Body of pancreas (tissue), 4 donors: ENCODE measurements around the gene FETUB. TPM values are rescaled to one million over a fixed set of nuclear protein-coding genes. Genes with fewer than 3 reads are reported as not detected.

Source experiments
- ATAC-seq: fragments of 150-250 bp; one replicate; pipeline ENCODE4 v1.9.1; 2016
- DNase-seq, 4 donors: peaks; one replicate each; pipeline ENCODE4 v3.0.0-alpha.2; 2019
- H3K27ac ChIP-seq, 4 donors: fragments of 200-600 bp; sonication (generic); 1 replicate in 3 of 4; 2 replicates in 1 of 4; pipeline versions ENCODE4 v1.5.1 to v1.6.1; 2016 to 2019; ENCODE audit warnings: mild to moderate bottlenecking in 1 of 4, mixed read lengths in 1 of 4, moderate library complexity in 1 of 4
- H3K27me3 ChIP-seq, 2 donors: fragments of 200-600 bp; sonication (generic); one replicate each; pipeline ENCODE4 v1.6.0; 2016; ENCODE audit warnings: mild to moderate bottlenecking in 1 of 2
- H3K36me3 ChIP-seq, 2 donors: fragments of 200-600 bp; sonication (generic); replicated peaks in 1 of 2; 2 replicates each; pipeline ENCODE4 v1.5.1; 2016; ENCODE audit warnings: low read depth in 2 of 2; ENCODE audit not compliant: insufficient read depth in 1 of 2
- H3K4me1 ChIP-seq: fragments of 200-600 bp; sonication (generic); one replicate; pipeline ENCODE4 v1.6.0; 2016
- H3K4me3 ChIP-seq, 2 donors: fragments of 200-600 bp; sonication (generic); 1 replicate in 1 of 2; 2 replicates in 1 of 2; pipeline ENCODE4 v1.5.1; 2016 to 2019
- H3K9me3 ChIP-seq, 3 donors: fragments of 200-600 bp; sonication (generic); 1 replicate in 2 of 3; 2 replicates in 1 of 3; pipeline ENCODE4 v1.5.1; 2016
- CTCF ChIP-seq, 7 experiments: fragments of 450-650 bp in 4 of 7; fragments of 200-600 bp in 3 of 7; sonication (generic) in 3 of 7; IDR thresholded peaks; one replicate each; pipeline ENCODE4 v1.5.1; 2016 to 2019; ENCODE audit warnings: antibody characterized with exemption in 7 of 7
- POLR2A ChIP-seq, 3 donors: fragments of 450-650 bp; IDR thresholded peaks; one replicate each; pipeline ENCODE4 v1.6.1; 2016; ENCODE audit warnings: antibody characterized with exemption in 3 of 3, mild to moderate bottlenecking in 2 of 3
- WGBS, 2 donors: methylation state at CpG; one replicate each; pipeline ENCODE4 v1.1.5; 2017; 5-methylcytosine and 5-hydroxymethylcytosine counted together
- intact Hi-C: fragments of 100-400 bp; cut with DNase I; formaldehyde crosslinking; loops from one replicate; pipeline ENCODE4 v1.15.1; 2023
- total RNA-seq, 2 donors: library from RNA; depleted of rRNA; stranded (reverse); fragments of >200 nt; gene quantifications; one replicate each; pipeline ENCODE4 v1.1.0, GENCODE V29; 2016

Gene FETUB
- total RNA-seq, 2 donors from 2014 or later, result not detected

- H3K9me3 ChIP-seq, result no peaks in the 10 kb centered on the region
- no peak overlapping the region for H3K27ac ChIP-seq
- no peaks in the 10 kb centered on the region for H3K36me3 ChIP-seq
- no peaks in the 10 kb centered on the region for H3K27me3 ChIP-seq
- peaks cover 7% of the 10 kb centered on the region for H3K4me1 ChIP-seq
- TF ChIP-seq POLR2A (IDR thresholded peaks at IDR 0.05) (no peak), CTCF (IDR thresholded peaks at IDR 0.05) (no peak)
- DNase-seq (no peak), ATAC-seq (no peak)
- intact Hi-C loops, result no loop called here
- H3K4me3 ChIP-seq, result no peak overlapping the region
- WGBS, 2 donors, result 67 to 70% methylated on average over 6 of the region's 6 CpGs
Measured at GRCh38 chr3:186668426-186668825, 28.2 kb downstream of the FETUB start.

GRCh38 chr3:186669378-186670084 is 29.3 kb downstream of the FETUB start:
- Histone ChIP-seq H3K9me3 (no peaks in the 10 kb centered on the region), H3K27me3 (no peaks in the 10 kb centered on the region), H3K27ac (no peak overlapping the region), H3K36me3 (no peaks in the 10 kb centered on the region), H3K4me1 (peaks cover 7% of the 10 kb centered on the region), H3K4me3 (no peak overlapping the region)
- 83 to 84% methylated on average over 2 of the region's 2 CpGs for WGBS, 2 donors
- intact Hi-C loops, result no loop called here
- DNase-seq (no peak), ATAC-seq (no peak)
- no peak for TF ChIP-seq CTCF (IDR thresholded peaks at IDR 0.05)
- TF ChIP-seq POLR2A (IDR thresholded peaks at IDR 0.05), result no peak

- no peaks in the 10 kb centered on the region for H3K9me3 ChIP-seq
- intact Hi-C loops, result no loop called here
- no peaks in the 10 kb centered on the region for H3K27me3 ChIP-seq
- ATAC-seq (no peak), DNase-seq (no peak)
- no peak overlapping the region for H3K4me3 ChIP-seq
- peaks cover 7% of the 10 kb centered on the region for H3K4me1 ChIP-seq
- no peaks in the 10 kb centered on the region for H3K36me3 ChIP-seq
- H3K27ac ChIP-seq, result no peak overlapping the region
- TF ChIP-seq POLR2A (IDR thresholded peaks at IDR 0.05), result no peak
- TF ChIP-seq CTCF (IDR thresholded peaks at IDR 0.05), result no peak
Measured at GRCh38 chr3:186670155-186670554, 30.0 kb downstream of the FETUB start.

GRCh38 chr3:186671051-186671450 is 30.9 kb downstream of the FETUB start:
- H3K27me3 ChIP-seq, result no peaks in the 10 kb centered on the region
- no peak for TF ChIP-seq CTCF (IDR thresholded peaks at IDR 0.05)
- no peak for TF ChIP-seq POLR2A (IDR thresholded peaks at IDR 0.05)
- intact Hi-C loops, result no loop called here
- DNase-seq (no peak), ATAC-seq (no peak)
- no peaks in the 10 kb centered on the region for H3K9me3 ChIP-seq
- H3K27ac ChIP-seq, result no peak overlapping the region
- H3K36me3 ChIP-seq, result no peaks in the 10 kb centered on the region
- H3K4me3 ChIP-seq, result no peak overlapping the region
- 77 to 79% methylated on average over 3 of the region's 3 CpGs for WGBS, 2 donors
- no peaks in the 10 kb centered on the region for H3K4me1 ChIP-seq

- no peaks in the 10 kb centered on the region for H3K36me3 ChIP-seq
- TF ChIP-seq POLR2A (IDR thresholded peaks at IDR 0.05) (no peak), CTCF (IDR thresholded peaks at IDR 0.05) (no peak)
- intact Hi-C loops, result no loop called here
- DNase-seq, result no peak
- no peak for ATAC-seq
- H3K4me1 ChIP-seq, result no peaks in the 10 kb centered on the region
- H3K9me3 ChIP-seq, result no peaks in the 10 kb centered on the region
- H3K27ac ChIP-seq, result no peak overlapping the region
- no peaks in the 10 kb centered on the region for H3K27me3 ChIP-seq
- no peak overlapping the region for H3K4me3 ChIP-seq
Measured at GRCh38 chr3:186678604-186679003, 38.4 kb downstream of the FETUB start.
